ENCODE measurements around the gene CDH4. TPM values are rescaled to one million over a fixed set of nuclear protein-coding genes. Genes with fewer than 3 reads are reported as not detected.

The CDH4 gene
- total and polyA plus RNA-seq, 10 donors = 0.30 to 20.1 (median 7.7) TPM

- intact Hi-C loops (cut with DNase I; ENCODE audit: low total_unique reads) = no loop called here
- Histone ChIP-seq H3K9me3 (peaks cover 0 to 21% (median 0%) of the 10 kb centered on the region in 8 donors), H3K36me3 (no peaks in the 10 kb centered on the region), H3K27ac (no peak overlapping the region), H3K27me3 (replicated peaks in 1 of 7) (no peaks in the 10 kb centered on the region), H3K4me3 (no peak overlapping the region), H3K4me1 (no peaks in the 10 kb centered on the region)
- DNase-seq = no peak
- TF ChIP-seq POLR2A (IDR thresholded peaks at IDR 0.05) (no peak), POLR2AphosphoS5 (IDR thresholded peaks at IDR 0.05) (no peak), CTCF (IDR thresholded peaks at IDR 0.05 in 8 of 11, conservative IDR thresholded peaks at IDR 0.05 in 3 of 11) (no peak)
- 69 to 80% (median 74%) methylated on average over 13 to 15 of the region's 15 CpGs for WGBS, 5 donors
Observed at GRCh38 chr20:61636531-61637116, 384.6 kb downstream of the CDH4 start.

- 87 to 90% (median 89%) methylated on average over 16 to 17 of the region's 17 CpGs for WGBS, 5 donors
- intact Hi-C loops (cut with DNase I; ENCODE audit: low total_unique reads) = no loop called here
- H3K36me3 ChIP-seq = no peaks in the 10 kb centered on the region
- peaks cover 0 to 40% (median 0%) of the 10 kb centered on the region in 8 donors for H3K9me3 ChIP-seq
- H3K27me3 ChIP-seq (replicated peaks in 1 of 7) = no peaks in the 10 kb centered on the region
- no peak for DNase-seq
- TF ChIP-seq CTCF (IDR thresholded peaks at IDR 0.05 in 8 of 11, conservative IDR thresholded peaks at IDR 0.05 in 3 of 11) = no peak
- peaks cover 0 to 5% (median 1%) of the 10 kb centered on the region in 6 donors for H3K4me1 ChIP-seq
- no peak overlapping the region for H3K4me3 ChIP-seq
- H3K27ac ChIP-seq = no peak overlapping the region
Observed at GRCh38 chr20:61638802-61639585, 386.9 kb downstream of the CDH4 start.

GRCh38 chr20:61640131-61640870 is 388.2 kb downstream of the CDH4 start:
- no peak overlapping the region for H3K27ac ChIP-seq
- H3K27me3 ChIP-seq (replicated peaks in 1 of 7) = no peaks in the 10 kb centered on the region
- H3K9me3 ChIP-seq = peaks cover 0 to 36% (median 0%) of the 10 kb centered on the region in 8 donors
- H3K36me3 ChIP-seq = no peaks in the 10 kb centered on the region
- H3K4me1 ChIP-seq = peaks cover 0 to 10% (median 1%) of the 10 kb centered on the region in 6 donors
- H3K4me3 ChIP-seq = no peak overlapping the region
- TF ChIP-seq CTCF (IDR thresholded peaks at IDR 0.05 in 8 of 11, conservative IDR thresholded peaks at IDR 0.05 in 3 of 11) = no peak
- TF ChIP-seq POLR2A (IDR thresholded peaks at IDR 0.05) = no peak
- no peak for TF ChIP-seq POLR2AphosphoS5 (IDR thresholded peaks at IDR 0.05)
- intact Hi-C loops (cut with DNase I; ENCODE audit: low total_unique reads) = no loop called here
- 79 to 87% (median 84%) methylated on average over 22 to 23 of the region's 23 CpGs for WGBS, 5 donors
- DNase-seq = no peak

- Histone ChIP-seq H3K9me3 (peaks cover 0 to 36% (median 0%) of the 10 kb centered on the region in 8 donors), H3K36me3 (no peaks in the 10 kb centered on the region), H3K27me3 (replicated peaks in 1 of 7) (no peaks in the 10 kb centered on the region), H3K27ac (no peak overlapping the region), H3K4me1 (peaks cover 0 to 10% (median 1%) of the 10 kb centered on the region in 6 donors), H3K4me3 (no peak overlapping the region)
- TF ChIP-seq POLR2A (IDR thresholded peaks at IDR 0.05) (no peak), POLR2AphosphoS5 (IDR thresholded peaks at IDR 0.05) (no peak), CTCF (IDR thresholded peaks at IDR 0.05 in 8 of 11, conservative IDR thresholded peaks at IDR 0.05 in 3 of 11) (no peak)
- intact Hi-C loops (cut with DNase I; ENCODE audit: low total_unique reads) = no loop called here
- 71 to 81% (median 72%) methylated on average over 10 to 11 of the region's 11 CpGs for WGBS, 5 donors
- no peak for DNase-seq
Observed at GRCh38 chr20:61640871-61641245, 388.8 kb downstream of the CDH4 start.
